Measurements from ENCODE around the gene SLC5A10. TPM values are rescaled to one million over a fixed set of nuclear protein-coding genes. Genes with fewer than 3 reads are reported as not detected.

The SLC5A10 gene
- polyA plus RNA-seq, 1 of the 3 experiments (the other 2 are of a cell fraction): not detected

GRCh38 chr17:18949566-18949965 is 2.4 kb upstream of the SLC5A10 start:
- Histone ChIP-seq H3K4me3 (ENCODE audit: low read depth in 2 of 2, low read length in 1 of 2) (no peak overlapping the region), H3K9ac (no peak overlapping the region), H3K36me3 (replicated peaks in 1 of 2; ENCODE audit: control insufficient read depth in 1 of 2, insufficient read depth in 2 of 2, low read length in 1 of 2) (no peaks in the 10 kb centered on the region), H4K20me1 (ENCODE audit: insufficient read depth) (no peaks in the 10 kb centered on the region), H3F3A (replicated peaks; ENCODE audit: insufficient read depth) (no peaks in the 10 kb centered on the region), H3K9me2 (no peaks in the 10 kb centered on the region), H3K9me3 (no peaks in the 10 kb centered on the region), H3K4me2 (no peak overlapping the region), H3K27me3 (ENCODE audit: insufficient read depth) (no peaks in the 10 kb centered on the region; the same call in 1 of the 2 replicates), H2AFZ (ENCODE audit: low read depth) (no peak overlapping the region), H3K27ac (ENCODE audit: low read depth in 2 of 2, low read length in 1 of 2) (no peak overlapping the region), H3K79me2 (ENCODE audit: insufficient read depth) (no peaks in the 10 kb centered on the region), H3K4me1 (ENCODE audit: control insufficient read depth in 1 of 2, insufficient read depth in 2 of 2, low read depth in 1 of 2, low read length in 1 of 2) (peaks cover 0 to 8% of the 10 kb centered on the region in 2 experiments; a peak in 1 of 4 replicates)
- POLR2A ChIA-PET: no interaction called here
- no peak for TF ChIP-seq SIN3A (IDR thresholded peaks at IDR 0.05; ENCODE audit: borderline replicate concordance, low read depth, low read length)
- no peak for TF ChIP-seq MEF2A (IDR thresholded peaks at IDR 0.05; ENCODE audit: borderline replicate concordance, low read depth)
- no peak for TF ChIP-seq YY1 (IDR thresholded peaks at IDR 0.05; ENCODE audit: low read depth)
- TF ChIP-seq TAF1 (IDR thresholded peaks at IDR 0.05; ENCODE audit: borderline replicate concordance, low read depth, low read length): no peak
- no peak for TF ChIP-seq RXRA (IDR thresholded peaks at IDR 0.05; ENCODE audit: borderline replicate concordance, low read depth)
- CTCF ChIA-PET: interaction anchor here (1.2 to 2.6 kb wide), 4 partner anchors 11 to 91 kb away, joined by 3 to 26 read pairs (median 4); no protein-coding TSS in a partner anchor
- WGBS (ENCODE audit: low lambda C conversion rate): 67% methylated on average over 4 of the region's 6 CpGs
- DNase-seq: no peak

- no peak for TF ChIP-seq NRF1 (IDR thresholded peaks at IDR 0.05; ENCODE audit: low read depth, low read length)
- no peak for TF ChIP-seq FOXM1 (IDR thresholded peaks at IDR 0.05; ENCODE audit: low read depth)
- no peak for TF ChIP-seq EZH2phosphoT487 (IDR thresholded peaks at IDR 0.05; ENCODE audit: borderline replicate concordance, low read depth)
- Histone ChIP-seq H3K36me3 (replicated peaks in 1 of 2; ENCODE audit: control insufficient read depth in 1 of 2, insufficient read depth in 2 of 2, low read length in 1 of 2) (no peaks in the 10 kb centered on the region), H3F3A (replicated peaks; ENCODE audit: insufficient read depth) (no peaks in the 10 kb centered on the region), H3K4me1 (ENCODE audit: control insufficient read depth in 1 of 2, insufficient read depth in 2 of 2, low read depth in 1 of 2, low read length in 1 of 2) (peaks cover 0 to 8% of the 10 kb centered on the region in 2 experiments; a peak in 1 of 4 replicates), H4K20me1 (ENCODE audit: insufficient read depth) (no peaks in the 10 kb centered on the region), H3K27me3 (ENCODE audit: insufficient read depth) (no peaks in the 10 kb centered on the region; the same call in 1 of the 2 replicates), H3K9ac (no peak overlapping the region), H3K27ac (ENCODE audit: low read depth in 2 of 2, low read length in 1 of 2) (no peak overlapping the region), H3K4me2 (no peak overlapping the region), H3K4me3 (ENCODE audit: low read depth in 2 of 2, low read length in 1 of 2) (no peak overlapping the region), H3K9me2 (no peaks in the 10 kb centered on the region), H2AFZ (ENCODE audit: low read depth) (no peak overlapping the region), H3K9me3 (no peaks in the 10 kb centered on the region), H3K79me2 (ENCODE audit: insufficient read depth) (no peaks in the 10 kb centered on the region)
- 83% methylated on average over 4 of the region's 4 CpGs for WGBS (ENCODE audit: low lambda C conversion rate)
- ChIA-PET CTCF (no interaction called here), POLR2A (no interaction called here)
- DNase-seq: no peak
Observed at GRCh38 chr17:18950346-18950745, 1.6 kb upstream of the SLC5A10 start.

GRCh38 chr17:18950944-18951905 is 740 bp upstream of the SLC5A10 start:
- Histone ChIP-seq H3K9me2 (no peaks in the 10 kb centered on the region), H2AFZ (ENCODE audit: low read depth) (no peak overlapping the region), H3K9me3 (no peaks in the 10 kb centered on the region), H3K9ac (no peak overlapping the region), H3K79me2 (ENCODE audit: insufficient read depth) (no peaks in the 10 kb centered on the region), H3F3A (replicated peaks; ENCODE audit: insufficient read depth) (no peaks in the 10 kb centered on the region), H3K27me3 (ENCODE audit: insufficient read depth) (no peaks in the 10 kb centered on the region; the same call in 1 of the 2 replicates), H3K4me3 (ENCODE audit: low read depth in 2 of 2, low read length in 1 of 2) (no peak overlapping the region), H3K27ac (ENCODE audit: low read depth in 2 of 2, low read length in 1 of 2) (no peak overlapping the region), H3K4me2 (no peak overlapping the region), H3K36me3 (replicated peaks in 1 of 2; ENCODE audit: control insufficient read depth in 1 of 2, insufficient read depth in 2 of 2, low read length in 1 of 2) (no peaks in the 10 kb centered on the region), H4K20me1 (ENCODE audit: insufficient read depth) (no peaks in the 10 kb centered on the region), H3K4me1 (ENCODE audit: control insufficient read depth in 1 of 2, insufficient read depth in 2 of 2, low read depth in 1 of 2, low read length in 1 of 2) (peaks cover 0 to 8% of the 10 kb centered on the region in 2 experiments; a peak in 1 of 4 replicates)
- 81% methylated on average over 28 of the region's 34 CpGs for WGBS (ENCODE audit: low lambda C conversion rate)
- no peak for DNase-seq
- POLR2A ChIA-PET: no interaction called here
- CTCF ChIA-PET: interaction anchor here (1.3 kb wide), 1 partner anchor 9 kb away, joined by 3 read pairs; no protein-coding TSS in a partner anchor
- TF ChIP-seq RCOR1 (IDR thresholded peaks at IDR 0.05; ENCODE audit: low read length): no peak
- TF ChIP-seq USF1 (IDR thresholded peaks at IDR 0.05; ENCODE audit: borderline replicate concordance, low read depth): no peak
- TF ChIP-seq GABPA (IDR thresholded peaks at IDR 0.05; ENCODE audit: low read depth): no peak
- no peak for TF ChIP-seq MAX (IDR thresholded peaks at IDR 0.05; ENCODE audit: low read depth)
- TF ChIP-seq JUND (IDR thresholded peaks at IDR 0.05): no peak
- TF ChIP-seq GATA2 (CRISPR knock-in tag; IDR thresholded peaks at IDR 0.05): no peak
- no peak for TF ChIP-seq SIN3A (IDR thresholded peaks at IDR 0.05; ENCODE audit: borderline replicate concordance, low read depth, low read length)
- TF ChIP-seq REST (IDR thresholded peaks at IDR 0.05; ENCODE audit: low read depth, low read length): no peak
- TF ChIP-seq CHD2 (IDR thresholded peaks at IDR 0.05; ENCODE audit: low read length, partially characterized antibody): no peak
